CD14-positive monocyte (primary cell): ENCODE data around the gene LRP8. TPM values are rescaled to one million over a fixed set of nuclear protein-coding genes. Genes with fewer than 3 reads are reported as not detected.
A peak's percentile ranks its signal among the peaks of the same experiment; 100 is the strongest.

ENCODE experiments used
- DNase-seq, 3 donors: peaks; one replicate each; pipeline ENCODE4 v3.0.0-alpha.2; 2011 to 2022
- H2AFZ ChIP-seq: 2 replicates; pipeline ENCODE4 v1.6.0; 2012; ENCODE audit warnings: mild to moderate bottlenecking, low read depth, low read length, inconsistent platforms; ENCODE audit not compliant: insufficient read depth, poor library complexity, severe bottlenecking
- H3K27ac ChIP-seq, 2 donors: 1 replicate in 1 of 2; 2 replicates in 1 of 2; pipeline ENCODE4 v1.5.1; 2012 to 2013; ENCODE audit warnings: low read length in 2 of 2, control low read depth in 1 of 2, inconsistent platforms in 1 of 2, low read depth in 1 of 2, mild to moderate bottlenecking in 1 of 2
- H3K27me3 ChIP-seq, 2 donors: one replicate each; pipeline versions ENCODE4 v1.6.0 to v1.6.1; 2011 to 2013; ENCODE audit warnings: low read length in 2 of 2; ENCODE audit not compliant: control insufficient read depth in 2 of 2, insufficient read depth in 2 of 2
- H3K36me3 ChIP-seq, 2 donors: replicated peaks in 1 of 2; 1 replicate in 1 of 2; 2 replicates in 1 of 2; pipeline versions ENCODE4 v1.5.1 to v1.6.1; 2012 to 2013; ENCODE audit warnings: low read length in 2 of 2, control low read depth in 1 of 2, inconsistent platforms in 1 of 2, mild to moderate bottlenecking in 1 of 2; ENCODE audit not compliant: insufficient read depth in 2 of 2, control insufficient read depth in 1 of 2
- H3K4me1 ChIP-seq, 2 donors: 1 replicate in 1 of 2; 2 replicates in 1 of 2; pipeline versions ENCODE4 v1.5.1 to v1.6.1; 2012 to 2013; ENCODE audit warnings: low read length in 2 of 2, control low read depth in 1 of 2, inconsistent platforms in 1 of 2, mild to moderate bottlenecking in 1 of 2, moderate library complexity in 1 of 2; ENCODE audit not compliant: insufficient read depth in 2 of 2, control insufficient read depth in 1 of 2
- H3K4me2 ChIP-seq: replicated peaks from 2 replicates; pipeline ENCODE3; 2012; ENCODE audit warnings: low read length, moderate library complexity, mild to moderate bottlenecking; ENCODE audit not compliant: poor library complexity, severe bottlenecking; ENCODE audit errors: extremely low read depth
- H3K4me3 ChIP-seq, 3 experiments: fragments of 200-600 bp in 1 of 3; sonication (generic) in 1 of 3; replicated peaks in 1 of 3; 1 replicate in 2 of 3; 2 replicates in 1 of 3; pipeline ENCODE4 v1.5.1; 2011 to 2013; ENCODE audit warnings: low read length in 3 of 3, mild to moderate bottlenecking in 3 of 3, control low read depth in 2 of 3, low read depth in 2 of 3, inconsistent platforms in 1 of 3, moderate library complexity in 1 of 3
- H3K79me2 ChIP-seq: 2 replicates; pipeline ENCODE4 v1.6.0; 2012; ENCODE audit warnings: mild to moderate bottlenecking, control low read depth, inconsistent platforms, low read length, moderate library complexity; ENCODE audit not compliant: insufficient read depth
- H3K9ac ChIP-seq: 2 replicates; pipeline ENCODE4 v1.6.0; 2017; ENCODE audit warnings: low read length, mild to moderate bottlenecking; ENCODE audit not compliant: insufficient read depth, poor library complexity, severe bottlenecking
- H3K9me3 ChIP-seq, 2 donors: replicated peaks in 1 of 2; 1 replicate in 1 of 2; 2 replicates in 1 of 2; pipeline versions ENCODE4 v1.5.1 to v1.6.1; 2012 to 2013; ENCODE audit warnings: low read length in 2 of 2, control low read depth in 1 of 2; ENCODE audit not compliant: control insufficient read depth in 1 of 2, insufficient read depth in 1 of 2
- H4K20me1 ChIP-seq: 2 replicates; pipeline ENCODE4 v1.6.0; 2012; ENCODE audit warnings: mild to moderate bottlenecking, low read length, control low read depth, moderate library complexity; ENCODE audit not compliant: insufficient read depth
- H3K27ac Mint-ChIP-seq, 7 donors: one replicate each; pipeline ENCODE4 v1.8.0; 2020; ENCODE audit warnings: mild to moderate bottlenecking in 7 of 7, mixed read lengths in 7 of 7, moderate library complexity in 6 of 7, inconsistent platforms in 2 of 7
- H3K27me3 Mint-ChIP-seq, 3 donors: one replicate each; pipeline ENCODE4 v1.8.0; 2021 to 2022; ENCODE audit warnings: low read depth in 3 of 3, mild to moderate bottlenecking in 3 of 3, mixed read lengths in 3 of 3, moderate library complexity in 3 of 3, inconsistent platforms in 1 of 3
- H3K36me3 Mint-ChIP-seq, 2 donors: one replicate each; pipeline ENCODE4 v1.8.0; 2020; ENCODE audit warnings: mixed read lengths in 2 of 2, inconsistent platforms in 1 of 2, mild to moderate bottlenecking in 1 of 2
- H3K4me1 Mint-ChIP-seq: one replicate; pipeline ENCODE4 v1.8.0; 2020; ENCODE audit warnings: mild to moderate bottlenecking, mixed read lengths
- H3K4me3 Mint-ChIP-seq, 2 donors: one replicate each; pipeline ENCODE4 v1.8.0; 2020; ENCODE audit warnings: mild to moderate bottlenecking in 2 of 2, mixed read lengths in 2 of 2, moderate library complexity in 1 of 2
- H3K9me3 Mint-ChIP-seq, 7 donors: one replicate each; pipeline ENCODE4 v1.8.0; 2020 to 2022; ENCODE audit warnings: mixed read lengths in 7 of 7, mild to moderate bottlenecking in 6 of 7, moderate library complexity in 6 of 7, inconsistent platforms in 2 of 7
- CTCF ChIP-seq: fragments of 200-600 bp; IDR thresholded peaks from one replicate; pipeline ENCODE4 v1.8.0; 2022; ENCODE audit warnings: antibody characterized with exemption, mild to moderate bottlenecking
- WGBS: methylation state at CpG from one replicate; pipeline ENCODE4 v1.1.5; 2013; ENCODE audit warnings: missing lambda C conversion rate; ENCODE audit not compliant: insufficient coverage; 5-methylcytosine and 5-hydroxymethylcytosine counted together
- intact Hi-C, 2 donors: fragments of 100-400 bp; cut with micrococcal nuclease; formaldehyde crosslinking; loops; one replicate each; pipeline versions ENCODE4 v1.15.0 to v1.15.1; 2023
- polyA plus RNA-seq, 3 donors: library from polyadenylated mRNA; depleted of rRNA in 1 of 3; unstranded in 2 of 3; stranded (reverse) in 1 of 3; fragments of 300-500 nt in 2 of 3; fragments of >200 nt in 1 of 3; fragmentation: Illumina TruSeq in 2 of 3; gene quantifications; 1 replicate in 2 of 3; 2 replicates in 1 of 3; pipeline ENCODE4 v1.2.3, GENCODE V29; 2012 to 2021

The LRP8 gene
- polyA plus RNA-seq, 3 donors: 0.76 to 11.3 (median 0.95) TPM

DNA sequence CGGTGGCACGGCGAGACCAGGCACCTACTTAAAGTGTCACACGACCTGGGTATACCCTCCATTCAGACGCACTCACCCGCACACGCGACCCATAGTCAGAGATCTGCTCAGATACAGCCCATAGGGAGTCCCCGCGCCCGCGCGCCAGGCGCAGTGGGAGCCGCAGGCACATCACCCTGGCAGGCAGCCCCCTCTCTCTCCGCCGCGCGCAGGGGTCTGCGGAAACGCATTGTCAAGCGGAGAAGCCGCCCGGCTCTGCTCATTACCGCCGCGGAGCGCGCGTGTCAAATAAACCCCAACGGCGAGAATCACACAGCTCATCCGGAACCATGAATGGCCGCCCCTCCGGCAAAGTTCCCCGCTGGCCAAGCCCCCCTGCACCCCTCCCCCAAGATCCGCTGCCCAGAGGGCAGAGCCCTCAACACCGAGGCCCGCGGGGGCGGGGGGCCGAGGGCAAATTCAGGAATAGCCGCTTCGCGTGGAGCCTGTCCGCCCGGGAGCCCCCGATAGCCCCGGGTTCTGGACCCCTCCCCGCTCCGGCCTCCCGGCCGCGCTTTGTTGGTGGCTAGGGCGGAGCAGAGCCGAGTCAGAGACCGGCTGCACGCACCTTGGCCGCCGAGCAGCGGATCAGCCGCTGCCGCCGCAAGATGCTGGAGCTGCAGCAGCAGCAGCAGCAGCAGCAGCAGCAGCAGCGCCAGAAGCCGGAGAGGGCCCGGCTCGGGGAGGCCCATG lies 522 bp downstream of the LRP8 start:
- no peaks in the 10 kb centered on the region for H3K9me3 ChIP-seq
- H4K20me1 ChIP-seq: peaks cover 7% of the 10 kb centered on the region
- Mint-ChIP-seq H3K9me3 (no peaks in the 10 kb centered on the region), H3K27ac (peak overlapping the region in 6 of 7 donors; percentile 25 to 86 (median 57)), H3K27me3 (peaks cover 0 to 6% (median 1%) of the 10 kb centered on the region in 3 donors), H3K36me3 (peaks cover 17 to 23% of the 10 kb centered on the region in 2 donors), H3K4me3 (peak overlapping the region; percentile 88 to 96), H3K4me1 (peaks cover 51% of the 10 kb centered on the region)
- no peak for TF ChIP-seq CTCF
- H3K4me3 ChIP-seq: peak overlapping the region; percentile 57 to 83 (median 78)
- peaks cover 44% of the 10 kb centered on the region for H3K79me2 ChIP-seq
- H3K9ac ChIP-seq: peak overlapping the region; percentile 66
- peaks cover 5 to 19% of the 10 kb centered on the region in 2 donors for H3K36me3 ChIP-seq
- peak overlapping the region; percentile 93 for H2AFZ ChIP-seq
- WGBS: under 1% methylated on average over 66 of the region's 68 CpGs
- H3K4me2 ChIP-seq: peak overlapping the region; percentile 96
- peak in 2 of 3 donors; percentile 11 to 33 for DNase-seq
- H3K27me3 ChIP-seq: no peaks in the 10 kb centered on the region
- intact Hi-C loops: no loop called here
- H3K4me1 ChIP-seq: peaks cover 36 to 53% of the 10 kb centered on the region in 2 donors
- peak overlapping the region in 1 of 2 donors; percentile 82 for H3K27ac ChIP-seq

DNA sequence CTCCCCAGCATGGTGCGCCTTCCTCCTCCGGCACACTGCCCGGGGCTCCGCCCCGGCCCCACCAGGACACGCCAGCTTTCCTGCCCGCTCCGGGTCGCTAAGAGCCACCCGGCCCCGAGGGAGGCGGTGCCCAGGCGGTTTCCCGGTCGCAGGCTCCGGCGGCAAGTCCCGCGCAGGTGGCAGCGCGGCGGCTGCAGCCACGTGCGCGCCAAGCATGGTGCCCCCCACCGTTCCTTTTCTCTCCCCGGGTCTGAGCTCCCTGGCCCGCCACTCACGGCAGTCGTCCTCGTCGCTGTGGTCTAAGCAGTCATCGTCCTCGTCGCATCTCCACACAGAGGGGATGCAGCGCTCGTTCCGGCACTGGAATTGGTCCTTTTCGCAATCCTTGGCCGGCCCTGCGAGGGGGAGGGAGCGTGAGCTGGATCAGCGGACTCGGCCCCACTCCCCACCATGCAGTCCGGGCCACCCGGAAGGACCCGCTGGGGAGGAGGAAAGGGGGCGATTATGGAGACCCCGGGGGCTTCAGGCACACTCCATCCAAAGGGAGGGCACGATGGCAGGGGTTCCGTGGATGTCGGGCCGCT lies 1.2 kb downstream of the LRP8 start:
- Mint-ChIP-seq H3K36me3 (peaks cover 20 to 26% of the 10 kb centered on the region in 2 donors), H3K4me3 (peak overlapping the region; percentile 88 to 96), H3K27me3 (peaks cover 0 to 2% (median 0%) of the 10 kb centered on the region in 3 donors), H3K4me1 (peaks cover 53% of the 10 kb centered on the region), H3K9me3 (no peaks in the 10 kb centered on the region), H3K27ac (peak overlapping the region; percentile 15 to 93 (median 82))
- Histone ChIP-seq H3K4me1 (peaks cover 36 to 53% of the 10 kb centered on the region in 2 donors), H3K9me3 (no peaks in the 10 kb centered on the region), H2AFZ (peak overlapping the region; percentile 93), H3K9ac (peak overlapping the region; percentile 66), H3K36me3 (peaks cover 5 to 26% of the 10 kb centered on the region in 2 donors), H4K20me1 (peaks cover 7% of the 10 kb centered on the region), H3K27me3 (no peaks in the 10 kb centered on the region), H3K4me2 (peak overlapping the region; percentile 96), H3K27ac (peak overlapping the region; percentile 21 to 82), H3K4me3 (peak overlapping the region; percentile 57 to 83 (median 78)), H3K79me2 (peaks cover 50% of the 10 kb centered on the region)
- no peak for TF ChIP-seq CTCF
- intact Hi-C loops: no loop called here
- DNase-seq: no peak
- WGBS: 0% methylated on average over 42 of the region's 53 CpGs
